HepG2 (cell line): ENCODE results near the gene SPACDR. TPM values are rescaled to one million over a fixed set of nuclear protein-coding genes. Genes with fewer than 3 reads are reported as not detected.

Experiments
- ARID2 ChIP-seq: sonication (generic); formaldehyde crosslinking; IDR thresholded peaks from 2 replicates; pipeline ENCODE4 v1.8.1; 2022; ENCODE audit warnings: mild to moderate bottlenecking, missing genetic modification reagents, borderline replicate concordance
- ATF4 ChIP-seq, 2 experiments: fragments of 450-650 bp in 1 of 2; sonication (generic) in 1 of 2; formaldehyde crosslinking; IDR thresholded peaks; 2 replicates each; pipeline versions ENCODE4 v1.5.0 to v1.8.0; 2020 to 2022; ENCODE audit warnings: mild to moderate bottlenecking in 1 of 2, missing genetic modification reagents in 1 of 2
- CERS6 ChIP-seq: sonication (generic); formaldehyde crosslinking; IDR thresholded peaks from 2 replicates; pipeline ENCODE4 v1.5.0; 2020; ENCODE audit warnings: missing genetic modification reagents
- ESRRA ChIP-seq: sonication (generic); formaldehyde crosslinking; IDR thresholded peaks from 2 replicates; pipeline ENCODE4 v1.5.1; 2020; ENCODE audit warnings: mild to moderate bottlenecking, low read depth, missing genetic modification reagents
- FOSL2 ChIP-seq: sonication (generic); formaldehyde crosslinking; IDR thresholded peaks from 2 replicates; pipeline ENCODE4 v1.4.0; 2020; ENCODE audit warnings: missing genetic modification reagents
- RAD21 ChIP-seq: fragments of 450-650 bp; formaldehyde crosslinking; IDR thresholded peaks from 2 replicates; pipeline ENCODE4 v1.5.0; 2020; ENCODE audit warnings: mild to moderate bottlenecking
- ZNF143 ChIP-seq: sonication (generic); formaldehyde crosslinking; IDR thresholded peaks from 2 replicates; pipeline ENCODE4 v1.4.0; 2020; ENCODE audit warnings: missing genetic modification reagents
- ZNF24 ChIP-seq: fragments of 450-650 bp; IDR thresholded peaks from 2 replicates; pipeline ENCODE4 v1.6.1; 2017; ENCODE audit warnings: antibody characterized with exemption, mild to moderate bottlenecking
- ZNF276 ChIP-seq: sonication (generic); formaldehyde crosslinking; IDR thresholded peaks from 2 replicates; pipeline ENCODE4 v1.4.0; 2020; ENCODE audit warnings: mild to moderate bottlenecking, low read depth, missing genetic modification reagents
- ZNF280D ChIP-seq: sonication (generic); formaldehyde crosslinking; IDR thresholded peaks from 2 replicates; pipeline ENCODE4 v1.5.1; 2020; ENCODE audit warnings: mild to moderate bottlenecking, missing genetic modification reagents
- ZNF354B ChIP-seq: sonication (generic); formaldehyde crosslinking; IDR thresholded peaks from 2 replicates; pipeline ENCODE4 v1.8.0; 2022; ENCODE audit warnings: mild to moderate bottlenecking, missing genetic modification reagents
- ZNF747 ChIP-seq: sonication (generic); formaldehyde crosslinking; IDR thresholded peaks from 2 replicates; pipeline ENCODE4 v1.8.1; 2023; ENCODE audit warnings: missing genetic modification reagents, mild to moderate bottlenecking, borderline replicate concordance
- ZNF770 ChIP-seq: sonication (generic); formaldehyde crosslinking; IDR thresholded peaks from 2 replicates; pipeline ENCODE4 v1.5.0; 2020; ENCODE audit warnings: mild to moderate bottlenecking, missing genetic modification reagents
- ZXDC ChIP-seq: sonication (generic); formaldehyde crosslinking; IDR thresholded peaks from 2 replicates; pipeline ENCODE4 v1.5.0; 2020; ENCODE audit warnings: mild to moderate bottlenecking, missing genetic modification reagents
- polyA plus RNA-seq, 8 experiments: library from polyadenylated mRNA; depleted of rRNA in 3 of 8; stranded (reverse) in 7 of 8; unstranded in 1 of 8; fragments of >200 nt; fragmentation: Illumina TruSeq in 4 of 8; extraction: Trizol in 4 of 8; gene quantifications; 2 replicates each; pipeline versions ENCODE4 v1.2.1 to v1.2.3, GENCODE V29; 2011 to 2016; ENCODE audit warnings: low read depth in 4 of 8, missing spikeins in 1 of 8, mixed read lengths in 1 of 8; ENCODE audit not compliant: insufficient read depth in 1 of 8
- total RNA-seq, 5 experiments: library from RNA; depleted of rRNA; stranded (reverse); fragments of >200 nt; fragmentation: Illumina TruSeq; extraction: Trizol; gene quantifications; 2 replicates each; pipeline ENCODE4 v1.2.3, GENCODE V29; 2016; ENCODE audit warnings: low read depth in 1 of 5

The SPACDR gene
- total and polyA plus RNA-seq, 2 of the 13 experiments (the other 11 are each of a cell fraction or from before 2014, with no cell fraction given): 0.41 TPM; not detected in 1

- TF ChIP-seq ZNF276 (CRISPR knock-in tag) (0 out of 2 replicates have a peak, but pooled peaks have one; percentile 48), RAD21 (CRISPR knock-in tag) (no peak), ZNF747 (peak; percentile 61; the same call in 1 of the 2 replicates), CERS6 (CRISPR knock-in tag) (no peak), ZNF770 (CRISPR knock-in tag) (peak; percentile 95), ARID2 (CRISPR knock-in tag) (no peak), FOSL2 (CRISPR knock-in tag) (peak; percentile 93), ATF4 (CRISPR knock-in tag; IDR thresholded peaks at IDR 0.05) (peak in 1 of 2 experiments; percentile 71; a peak in 1 of 4 replicates), ZXDC (CRISPR knock-in tag) (0 out of 2 replicates have a peak, but pooled peaks have one; percentile 67), ZNF24 (no peak), ZNF280D (CRISPR knock-in tag) (peak; percentile 91), ESRRA (CRISPR knock-in tag) (peak; percentile 100), ZNF143 (CRISPR knock-in tag) (peak; percentile 76), ZNF354B (CRISPR knock-in tag) (no peak)
Observed at GRCh38 chr7:100444311-100445278, 19.5 kb downstream of the SPACDR start (continued).
